GM12891 (cell line): ENCODE measurements around the gene SLC4A3.
"Not testable (repeated sequence)": the region's sequence is repeated elsewhere in the genome, so short reads cannot be mapped to it uniquely, and the experiment has no call there.

Source experiments
- DNase-seq: peaks from one replicate; pipeline ENCODE4 v3.0.0; 2011; ENCODE audit warnings: low spot score; ENCODE audit not compliant: insufficient read length
- FAIRE-seq: peaks from 2 replicates; lab custom pipeline; 2011; peaks lifted over from hg19 to GRCh38; lab: Jason Lieb, UNC
- PAX5 ChIP-seq: IDR thresholded peaks from 2 replicates; pipeline ENCODE4 v1.6.1; 2011; ENCODE audit warnings: low read length, moderate library complexity, mild to moderate bottlenecking; ENCODE audit not compliant: insufficient read depth, severe bottlenecking
- POLR2A ChIP-seq: IDR thresholded peaks from 2 replicates; pipeline ENCODE4 v1.6.1; 2011; ENCODE audit warnings: low read depth, low read length, control low read depth
- POLR2AphosphoS5 ChIP-seq: IDR thresholded peaks from 2 replicates; pipeline ENCODE4 v1.6.1; 2011; ENCODE audit warnings: low read depth, low read length, control low read depth
- POU2F2 ChIP-seq: IDR thresholded peaks from 2 replicates; pipeline ENCODE4 v1.6.1; 2011; ENCODE audit warnings: low read depth, mild to moderate bottlenecking, control low read depth, low read length, moderate library complexity
- SPI1 ChIP-seq: IDR thresholded peaks from 2 replicates; pipeline ENCODE4 v1.6.1; 2011; ENCODE audit warnings: low read depth, low read length, control low read depth
- TAF1 ChIP-seq: IDR thresholded peaks from 2 replicates; pipeline ENCODE4 v1.6.1; 2011; ENCODE audit warnings: low read depth, low read length, control low read depth

SLC4A3 gene

GRCh38 chr2:219681694-219682300 is 54.4 kb downstream of the SLC4A3 start:
- FAIRE-seq = no peak
- no peak for DNase-seq

GRCh38 chr2:219683474-219683873 is 56.0 kb downstream of the SLC4A3 start:
- DNase-seq, FAIRE-seq: not testable (repeated sequence)

More at GRCh38 chr2:219681694-219682300, 54.4 kb downstream of the SLC4A3 start:
- TF ChIP-seq TAF1 (no peak), SPI1 (no peak), PAX5 (no peak), POU2F2 (no peak), POLR2AphosphoS5 (no peak), POLR2A (no peak)

- 0 out of 2 replicates have a peak, but pooled peaks have one; percentile 8 for TF ChIP-seq TAF1
- TF ChIP-seq POLR2A = no peak
- FAIRE-seq (peak; percentile 95), DNase-seq (peak; percentile 42)
Observed at GRCh38 chr2:219684721-219685689, 57.6 kb downstream of the SLC4A3 start.

GRCh38 chr2:219687272-219687671 is 59.8 kb downstream of the SLC4A3 start:
- no peak for TF ChIP-seq PAX5
- no peak for TF ChIP-seq POLR2AphosphoS5
- TF ChIP-seq POLR2A = no peak
- no peak for TF ChIP-seq TAF1
- no peak for TF ChIP-seq POU2F2
- no peak for TF ChIP-seq SPI1
- no peak for FAIRE-seq
- no peak for DNase-seq

GRCh38 chr2:219687882-219688559 is 60.6 kb downstream of the SLC4A3 start:
- TF ChIP-seq POLR2AphosphoS5 = no peak
- no peak for TF ChIP-seq TAF1
- no peak for TF ChIP-seq POLR2A
- TF ChIP-seq PAX5 = no peak
- no peak for TF ChIP-seq SPI1
- TF ChIP-seq POU2F2 = no peak
- FAIRE-seq = no peak
- no peak for DNase-seq

- DNase-seq (no peak), FAIRE-seq (no peak)
- no peak for TF ChIP-seq PAX5
- no peak for TF ChIP-seq POU2F2
- no peak for TF ChIP-seq POLR2A
- TF ChIP-seq SPI1 = no peak
- no peak for TF ChIP-seq POLR2AphosphoS5
- TF ChIP-seq TAF1 = no peak
Observed at GRCh38 chr2:219688560-219689445, 61.4 kb downstream of the SLC4A3 start.

- FAIRE-seq (no peak), DNase-seq (peak; percentile 14)
- TF ChIP-seq PAX5 (no peak), POU2F2 (no peak), SPI1 (no peak), POLR2A (no peak), TAF1 (no peak), POLR2AphosphoS5 (no peak)
Observed at GRCh38 chr2:219689676-219690628, 62.5 kb downstream of the SLC4A3 start.

- FAIRE-seq (no peak), DNase-seq (no peak)
- TF ChIP-seq POLR2AphosphoS5 (no peak), POU2F2 (no peak), POLR2A (no peak), TAF1 (no peak), PAX5 (no peak), SPI1 (no peak)
Observed at GRCh38 chr2:219691571-219691970, 64.1 kb downstream of the SLC4A3 start.
